HEK293 (cell line): ENCODE data around the gene RNF187.

ENCODE experiments used
- CTCF ChIA-PET: fragments of 350-600 bp; formaldehyde crosslinking; extraction: SDS; loops from one replicate; lab custom pipeline; 2021; ENCODE audit warnings: antibody characterized with exemption; lab: Yijun Ruan, JAX
- POLR2A ChIA-PET: fragments of 300-600 bp; formaldehyde crosslinking; extraction: SDS; loops from one replicate; lab custom pipeline; 2020; ENCODE audit warnings: antibody characterized with exemption, inconsistent platforms; lab: Yijun Ruan, JAX
- H3K27ac ChIP-seq: fragments of 200-500 bp; sonication (Bioruptor generic); 2 replicates; pipeline ENCODE4 v1.5.1; 2014; ENCODE audit warnings: low read depth, low read length, control low read depth, inconsistent platforms; ENCODE audit errors: extremely low read depth
- H3K36me3 ChIP-seq, 2 experiments: fragments of 200-500 bp in 1 of 2; sonication (Bioruptor generic) in 1 of 2; 1 replicate in 1 of 2; 2 replicates in 1 of 2; pipeline ENCODE4 v1.5.1; 2014 to 2017; ENCODE audit warnings: inconsistent platforms in 2 of 2, low read length in 2 of 2; ENCODE audit not compliant: control insufficient read depth in 2 of 2, insufficient read depth in 1 of 2
- H3K4me1 ChIP-seq: fragments of 200-500 bp; sonication (Bioruptor generic); 2 replicates; pipeline ENCODE4 v1.5.1; 2014; ENCODE audit warnings: mild to moderate bottlenecking, low read length, inconsistent platforms; ENCODE audit not compliant: control insufficient read depth, insufficient read depth
- H3K4me3 ChIP-seq: 2 replicates; pipeline ENCODE4 v1.5.1; 2011; ENCODE audit warnings: low read depth, mild to moderate bottlenecking, control low read depth, low read length, moderate library complexity
- H3K9me3 ChIP-seq: fragments of 200-500 bp; sonication (Bioruptor generic); 2 replicates; pipeline ENCODE4 v1.5.1; 2014; ENCODE audit warnings: low read depth, low read length, inconsistent platforms; ENCODE audit not compliant: control insufficient read depth, insufficient read depth
- BCL11A ChIP-seq: fragments of 450-650 bp; formaldehyde crosslinking; IDR thresholded peaks from 2 replicates; pipeline ENCODE4 v1.5.1; 2016; ENCODE audit warnings: low read depth, missing biosample characterization, missing genetic modification characterization
- FEZF1 ChIP-seq: fragments of 450-650 bp; formaldehyde crosslinking; IDR thresholded peaks from 2 replicates; pipeline ENCODE4 v1.5.1; 2016; ENCODE audit warnings: missing biosample characterization, missing genetic modification characterization
- KLF16 ChIP-seq: fragments of 450-650 bp; formaldehyde crosslinking; IDR thresholded peaks from 2 replicates; pipeline ENCODE4 v1.5.1; 2017; ENCODE audit warnings: missing biosample characterization, missing genetic modification characterization
- PRDM4 ChIP-seq: fragments of 450-650 bp; formaldehyde crosslinking; IDR thresholded peaks from 2 replicates; pipeline ENCODE4 v1.5.1; 2017; ENCODE audit warnings: missing biosample characterization, missing genetic modification characterization
- SP2 ChIP-seq: fragments of 450-650 bp; formaldehyde crosslinking; IDR thresholded peaks from 2 replicates; pipeline ENCODE4 v1.5.1; 2016; ENCODE audit warnings: missing biosample characterization, missing genetic modification characterization
- SP3 ChIP-seq: fragments of 450-650 bp; formaldehyde crosslinking; IDR thresholded peaks from 2 replicates; pipeline ENCODE4 v1.5.1; 2016; ENCODE audit warnings: missing biosample characterization, missing genetic modification characterization
- YY1 ChIP-seq: fragments of 450-650 bp; formaldehyde crosslinking; IDR thresholded peaks from 2 replicates; pipeline ENCODE4 v1.5.1; 2018; ENCODE audit warnings: missing biosample characterization, missing genetic modification characterization
- YY2 ChIP-seq: fragments of 450-650 bp; formaldehyde crosslinking; IDR thresholded peaks from 2 replicates; pipeline ENCODE4 v1.5.1; 2016; ENCODE audit warnings: missing biosample characterization, missing genetic modification characterization
- ZBTB10 ChIP-seq: fragments of 450-650 bp; formaldehyde crosslinking; IDR thresholded peaks from 2 replicates; pipeline ENCODE4 v1.5.1; 2016; ENCODE audit warnings: missing biosample characterization, missing genetic modification characterization
- ZBTB8A ChIP-seq: fragments of 450-650 bp; formaldehyde crosslinking; IDR thresholded peaks from 2 replicates; pipeline ENCODE4 v1.5.1; 2016; ENCODE audit warnings: missing biosample characterization, missing genetic modification characterization
- ZEB2 ChIP-seq: fragments of 450-650 bp; formaldehyde crosslinking; IDR thresholded peaks from 2 replicates; pipeline ENCODE4 v1.5.1; 2016; ENCODE audit warnings: missing biosample characterization, missing genetic modification characterization
- ZFP41 ChIP-seq: fragments of 450-650 bp; formaldehyde crosslinking; IDR thresholded peaks from 2 replicates; pipeline ENCODE4 v1.5.1; 2016; ENCODE audit warnings: missing biosample characterization, missing genetic modification characterization, borderline replicate concordance
- ZNF121 ChIP-seq: fragments of 450-650 bp; formaldehyde crosslinking; IDR thresholded peaks from 2 replicates; pipeline ENCODE4 v1.5.1; 2016; ENCODE audit warnings: missing biosample characterization, missing genetic modification characterization
- ZNF146 ChIP-seq: fragments of 450-650 bp; formaldehyde crosslinking; IDR thresholded peaks from 2 replicates; pipeline ENCODE4 v1.5.1; 2016; ENCODE audit warnings: missing biosample characterization, missing genetic modification characterization
- ZNF174 ChIP-seq: fragments of 450-650 bp; formaldehyde crosslinking; IDR thresholded peaks from 2 replicates; pipeline ENCODE4 v1.5.0; 2017; ENCODE audit warnings: missing biosample characterization, mild to moderate bottlenecking, missing genetic modification characterization
- ZNF214 ChIP-seq: fragments of 450-650 bp; formaldehyde crosslinking; IDR thresholded peaks from 2 replicates; pipeline ENCODE4 v1.5.1; 2017; ENCODE audit warnings: missing biosample characterization, mild to moderate bottlenecking, missing genetic modification characterization, borderline replicate concordance
- ZNF223 ChIP-seq: fragments of 450-650 bp; formaldehyde crosslinking; IDR thresholded peaks from 2 replicates; pipeline ENCODE4 v1.5.1; 2016; ENCODE audit warnings: missing biosample characterization, missing genetic modification characterization
- ZNF24 ChIP-seq: fragments of 450-650 bp; formaldehyde crosslinking; IDR thresholded peaks from 2 replicates; pipeline ENCODE4 v1.5.1; 2016; ENCODE audit warnings: missing biosample characterization, missing genetic modification characterization
- ZNF350 ChIP-seq: fragments of 450-650 bp; formaldehyde crosslinking; IDR thresholded peaks from 2 replicates; pipeline ENCODE4 v1.5.0; 2017; ENCODE audit warnings: missing biosample characterization, mild to moderate bottlenecking, missing genetic modification characterization
- ZNF473 ChIP-seq: fragments of 450-650 bp; formaldehyde crosslinking; IDR thresholded peaks from 2 replicates; pipeline ENCODE4 v1.5.1; 2017; ENCODE audit warnings: missing biosample characterization, missing genetic modification characterization
- ZNF529 ChIP-seq: fragments of 450-650 bp; formaldehyde crosslinking; IDR thresholded peaks from 2 replicates; pipeline ENCODE4 v1.5.1; 2017; ENCODE audit warnings: missing genetic modification characterization, missing biosample characterization; ENCODE audit not compliant: insufficient replicate concordance
- ZNF548 ChIP-seq: fragments of 450-650 bp; formaldehyde crosslinking; IDR thresholded peaks from 2 replicates; pipeline ENCODE4 v1.5.1; 2016; ENCODE audit warnings: missing biosample characterization, missing genetic modification characterization
- ZNF571 ChIP-seq: fragments of 450-650 bp; formaldehyde crosslinking; IDR thresholded peaks from 2 replicates; pipeline ENCODE4 v1.5.0; 2017; ENCODE audit warnings: missing biosample characterization, missing genetic modification characterization
- ZNF692 ChIP-seq: fragments of 450-650 bp; formaldehyde crosslinking; IDR thresholded peaks from 2 replicates; pipeline ENCODE4 v1.5.1; 2016; ENCODE audit warnings: missing biosample characterization, missing genetic modification characterization
- ZNF776 ChIP-seq: fragments of 450-650 bp; formaldehyde crosslinking; IDR thresholded peaks from 2 replicates; pipeline ENCODE4 v1.5.0; 2017; ENCODE audit warnings: missing biosample characterization, missing genetic modification characterization, borderline replicate concordance
- ZSCAN23 ChIP-seq: fragments of 450-650 bp; formaldehyde crosslinking; IDR thresholded peaks from 2 replicates; pipeline ENCODE4 v1.5.1; 2016; ENCODE audit warnings: missing biosample characterization, missing genetic modification characterization

Gene RNF187

GRCh38 chr1:228488818-228489674, 1.9 kb downstream of the RNF187 start:
- Histone ChIP-seq H3K4me3 (no peak overlapping the region), H3K27ac (peak overlapping the region; percentile 53; the same call in 1 of the 2 replicates), H3K4me1 (peaks cover 7% of the 10 kb centered on the region), H3K36me3 (peaks cover 30 to 50% of the 10 kb centered on the region in 2 experiments)
- POLR2A ChIA-PET, result interaction anchor here (0.7 kb wide), 1 partner anchor 30 kb away, joined by 4 read pairs; no protein-coding TSS in a partner anchor
- TF ChIP-seq KLF16 (0 out of 2 replicates have a peak, but pooled peaks have one; percentile 43), ZNF121 (tag by site-specific recombination) (peak; percentile 92), ZSCAN23 (tag by site-specific recombination) (no peak), YY2 (tag by site-specific recombination) (no peak), ZNF223 (tag by site-specific recombination) (no peak), ZNF473 (tag by site-specific recombination) (no peak), BCL11A (tag by site-specific recombination) (no peak), ZNF692 (tag by site-specific recombination) (0 out of 2 replicates have a peak, but pooled peaks have one; percentile 8), FEZF1 (tag by site-specific recombination) (no peak), SP3 (tag by site-specific recombination) (0 out of 2 replicates have a peak, but pooled peaks have one; percentile 9)
- TF ChIP-seq, all 188 proteins: peak for 4
- CTCF ChIA-PET, result interaction anchor here (0.6 to 3.1 kb wide), 5 partner anchors 8 to 31 kb away, joined by 3 to 23 read pairs (median 4); a partner anchor contains a TSS
- H3K9me3 ChIP-seq, result no peaks in the 10 kb centered on the region

GRCh38 chr1:228490120-228491078, 3.2 kb downstream of the RNF187 start:
- Histone ChIP-seq H3K4me1 (peaks cover 7% of the 10 kb centered on the region), H3K27ac (peak overlapping the region; percentile 53), H3K4me3 (no peak overlapping the region), H3K36me3 (peaks cover 38 to 63% of the 10 kb centered on the region in 2 experiments), H3K9me3 (no peaks in the 10 kb centered on the region)
- CTCF ChIA-PET, result interaction anchor here (1.2 to 3.1 kb wide), 4 partner anchors 10 to 32 kb away, joined by 3 to 23 read pairs (median 6); no protein-coding TSS in a partner anchor
- POLR2A ChIA-PET, result interaction anchor here (0.7 kb wide), 1 partner anchor 327 kb away, joined by 3 read pairs; no protein-coding TSS in a partner anchor
- TF ChIP-seq ZNF174, result no peak
- no peak for TF ChIP-seq ZNF529 (tag by site-specific recombination)
- peak; percentile 69; the same call in 1 of the 2 replicates for TF ChIP-seq YY2 (tag by site-specific recombination)
- no peak for TF ChIP-seq PRDM4 (tag by site-specific recombination)
- TF ChIP-seq ZNF548 (tag by site-specific recombination), result no peak
- no peak for TF ChIP-seq ZNF214 (tag by site-specific recombination)
- no peak for TF ChIP-seq ZNF571 (tag by site-specific recombination)
- no peak for TF ChIP-seq YY1 (tag by site-specific recombination)
- peak; percentile 92 for TF ChIP-seq ZEB2 (tag by site-specific recombination)
- no peak for TF ChIP-seq ZNF146 (tag by site-specific recombination)
- no peak; the same call in 1 of the 2 replicates for TF ChIP-seq ZBTB8A (tag by site-specific recombination)
- no peak for TF ChIP-seq ZNF350 (tag by site-specific recombination)
- TF ChIP-seq ZFP41 (tag by site-specific recombination), result no peak
- peak; percentile 57 for TF ChIP-seq ZBTB10 (tag by site-specific recombination)
- no peak for TF ChIP-seq ZNF776 (tag by site-specific recombination)
- TF ChIP-seq SP2 (tag by site-specific recombination), result no peak
- peak; percentile 76 for TF ChIP-seq ZNF24 (tag by site-specific recombination)
